ENCODE results near the gene SNX33.
"Not testable (repeated sequence)": the region's sequence is repeated elsewhere in the genome, so short reads cannot be mapped to it uniquely, and the experiment has no call there.

Gene SNX33

GRCh38 chr15:75703440-75704262 lies 55.9 kb downstream of the SNX33 start:
- DNase-seq: not testable (repeated sequence)

DNA sequence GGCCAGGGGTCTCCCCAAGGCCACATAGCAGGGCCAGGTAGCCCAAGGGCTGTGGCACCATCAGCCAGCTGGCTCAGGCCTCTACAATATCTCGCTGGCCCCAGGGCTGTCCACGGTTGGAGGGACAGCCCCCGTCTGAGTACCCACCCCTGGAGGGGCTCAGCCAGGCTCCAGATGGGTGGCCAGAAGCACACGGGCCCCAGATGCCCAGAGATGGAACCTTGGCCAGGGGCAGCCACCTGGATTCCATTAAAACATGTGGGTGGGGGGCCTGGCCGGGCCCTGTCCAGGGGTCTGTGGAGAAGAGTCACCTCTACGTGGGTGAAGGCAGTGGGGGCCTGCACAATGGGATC lies 56.5 kb downstream of the SNX33 start:
- no peak for DNase-seq

DNA sequence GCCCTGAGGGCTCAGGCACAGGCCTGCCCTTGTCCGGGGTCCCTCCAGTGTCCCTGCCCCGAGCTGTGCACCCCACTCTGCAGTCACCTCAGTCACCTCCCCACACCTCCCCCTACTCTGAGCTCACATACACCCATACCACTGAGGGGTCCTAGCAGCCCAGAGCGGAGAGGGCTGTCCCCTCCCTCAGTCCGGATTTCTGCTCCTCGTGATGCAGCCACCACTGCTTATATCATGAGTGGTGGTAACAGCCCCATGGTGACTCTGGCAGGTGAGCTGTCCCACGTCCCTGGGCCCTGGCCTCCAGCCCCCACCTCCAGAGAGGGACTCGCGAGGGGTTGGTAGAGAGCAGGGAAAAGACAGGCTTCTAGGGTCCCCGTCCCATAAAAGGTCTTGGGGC lies 56.9 kb downstream of the SNX33 start:
- no peak for DNase-seq

GRCh38 chr15:75705375-75705774 lies 57.7 kb downstream of the SNX33 start:
- DNase-seq: not testable (repeated sequence)

- DNase-seq: no peak
Measured at GRCh38 chr15:75705854-75706681, 58.4 kb downstream of the SNX33 start.

GRCh38 chr15:75706682-75706954 lies 58.9 kb downstream of the SNX33 start:
- DNase-seq: no peak

DNA sequence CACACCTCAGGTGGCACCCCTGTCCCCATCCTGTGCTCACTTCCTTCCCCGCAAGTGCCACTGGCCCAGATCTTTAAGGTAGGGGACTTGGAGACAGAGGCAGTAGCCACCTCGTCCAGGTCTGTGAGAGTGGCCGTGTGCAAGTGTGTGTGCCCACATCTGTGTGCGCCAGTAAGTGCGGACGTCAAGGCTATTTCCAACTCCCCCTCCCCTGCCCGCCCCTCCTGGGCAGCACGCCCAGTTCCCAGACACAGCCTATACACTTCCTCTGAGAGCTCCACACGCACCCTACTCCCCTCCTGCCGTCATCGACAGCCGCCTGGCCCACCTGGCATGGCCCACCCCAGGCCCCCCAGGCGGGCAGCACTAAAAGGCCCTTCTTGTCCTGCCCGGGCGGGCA lies 61.7 kb downstream of the SNX33 start:
- not testable (repeated sequence) for DNase-seq

GRCh38 chr15:75710874-75711273 lies 63.2 kb downstream of the SNX33 start:
- not testable (repeated sequence) for DNase-seq

- not testable (repeated sequence) for DNase-seq
Measured at GRCh38 chr15:75711495-75711894, 63.8 kb downstream of the SNX33 start.

Measured in NCI-H526 (cell line).